HG03457 (cell line): ENCODE measurements around the gene PSMB2.
A peak's percentile ranks its signal among the peaks of the same experiment; 100 is the strongest.

Experiments used
- ATAC-seq: cut with Tn5 transposase; IDR thresholded peaks from one replicate; pipeline ENCODE4 v1.9.1; 2021; ENCODE audit warnings: moderate number of reproducible peaks; ENCODE audit not compliant: unreplicated experiment

Gene PSMB2

DNA sequence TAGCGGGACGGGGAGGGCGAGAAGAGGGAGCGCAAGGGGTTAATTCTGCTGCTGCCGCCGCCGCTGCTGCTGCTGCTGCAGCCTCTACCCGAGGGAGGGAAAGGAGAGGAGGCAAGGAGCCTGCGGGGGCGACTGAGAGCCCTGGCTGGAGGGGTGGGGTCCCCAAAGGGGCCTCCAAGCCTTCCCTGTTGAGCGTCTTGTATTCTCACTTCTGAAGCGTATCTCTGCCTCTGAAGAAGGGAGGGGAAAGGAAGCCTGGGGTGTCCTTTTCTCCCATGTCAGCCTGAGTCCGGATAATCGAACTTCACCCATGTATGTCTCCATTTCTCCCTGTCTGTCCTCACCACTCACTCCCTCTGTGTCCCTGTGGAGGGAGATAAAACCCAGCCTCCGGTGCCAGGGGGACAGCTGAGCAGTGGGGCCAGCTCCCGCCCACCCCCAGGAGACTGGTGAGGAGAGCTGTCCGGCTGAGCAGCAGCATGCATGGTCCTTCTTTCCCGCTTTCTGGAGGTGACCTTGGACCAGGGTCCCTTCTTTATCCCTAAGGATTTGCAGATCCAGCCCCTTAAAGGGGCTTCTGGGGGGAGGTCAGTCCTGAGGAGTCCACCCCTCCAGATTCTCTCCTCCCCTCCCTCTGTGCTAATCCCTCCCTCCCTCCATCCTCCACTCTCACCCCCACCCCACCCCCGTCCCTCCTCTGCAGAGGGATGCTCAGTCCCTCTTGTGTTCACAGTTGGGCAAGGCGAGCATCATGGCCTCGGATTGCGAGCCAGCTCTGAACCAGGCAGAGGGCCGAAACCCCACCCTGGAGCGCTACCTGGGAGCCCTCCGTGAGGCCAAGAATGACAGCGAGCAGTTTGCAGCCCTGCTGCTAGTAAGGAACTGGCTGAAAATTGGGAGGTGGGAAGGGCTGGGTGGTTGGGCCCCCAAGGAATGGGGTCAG lies 82.7 kb downstream of the PSMB2 start:
- ATAC-seq, result no peak

DNA sequence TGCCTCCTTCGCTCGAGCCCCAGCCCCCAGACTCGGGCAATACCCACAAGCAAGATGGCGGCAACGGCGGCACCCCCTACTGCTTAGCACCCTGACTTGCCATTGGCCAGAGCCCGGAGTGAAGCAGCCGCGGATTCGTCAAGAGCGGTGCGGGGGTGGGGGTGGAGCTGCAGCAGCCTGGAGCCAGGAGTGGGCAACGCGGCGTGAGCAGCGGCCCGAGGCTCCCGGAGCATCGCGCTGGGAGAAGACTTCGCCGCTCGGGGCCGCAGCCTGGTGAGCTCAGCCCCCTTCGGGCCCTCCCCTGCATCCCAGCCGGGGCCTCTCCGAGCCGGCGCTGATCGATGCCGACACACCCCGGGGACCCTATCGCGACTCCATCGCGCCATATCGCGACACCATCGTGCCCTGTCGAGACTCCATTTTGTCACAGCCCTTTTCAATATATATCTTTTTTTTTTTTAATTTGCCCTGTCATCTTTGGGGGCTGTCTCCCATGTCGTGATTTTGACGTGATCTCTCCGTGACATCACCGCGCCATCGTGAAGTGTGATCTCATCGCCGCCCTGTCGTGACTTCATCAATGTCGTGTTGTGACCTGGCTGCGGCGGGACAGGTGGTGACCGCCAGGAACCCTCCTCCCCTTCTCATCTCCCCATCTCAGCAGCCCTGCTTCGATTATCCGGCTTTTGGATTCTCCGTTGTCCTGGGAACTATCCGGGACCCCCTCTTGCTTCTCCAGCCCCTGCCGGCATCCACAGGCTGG lies 83.5 kb downstream of the PSMB2 start, which contains the start of gene NCDN:
TSS of gene NCDN (plus strand) at position 189 of the 763 bp plus-strand sequence. CDS start at position 581, 392 bp downstream.
- ATAC-seq, result peak; percentile 65

GRCh38 chr1:35557118-35557610 lies 84.2 kb downstream of the PSMB2 start, which contains the start of gene KIAA0319L:
Gene KIAA0319L, minus strand, starts transcription at chr1:35557403. Its CDS starts 2,912 bp downstream, at chr1:35554491.
- ATAC-seq, result peak; percentile 54

DNA sequence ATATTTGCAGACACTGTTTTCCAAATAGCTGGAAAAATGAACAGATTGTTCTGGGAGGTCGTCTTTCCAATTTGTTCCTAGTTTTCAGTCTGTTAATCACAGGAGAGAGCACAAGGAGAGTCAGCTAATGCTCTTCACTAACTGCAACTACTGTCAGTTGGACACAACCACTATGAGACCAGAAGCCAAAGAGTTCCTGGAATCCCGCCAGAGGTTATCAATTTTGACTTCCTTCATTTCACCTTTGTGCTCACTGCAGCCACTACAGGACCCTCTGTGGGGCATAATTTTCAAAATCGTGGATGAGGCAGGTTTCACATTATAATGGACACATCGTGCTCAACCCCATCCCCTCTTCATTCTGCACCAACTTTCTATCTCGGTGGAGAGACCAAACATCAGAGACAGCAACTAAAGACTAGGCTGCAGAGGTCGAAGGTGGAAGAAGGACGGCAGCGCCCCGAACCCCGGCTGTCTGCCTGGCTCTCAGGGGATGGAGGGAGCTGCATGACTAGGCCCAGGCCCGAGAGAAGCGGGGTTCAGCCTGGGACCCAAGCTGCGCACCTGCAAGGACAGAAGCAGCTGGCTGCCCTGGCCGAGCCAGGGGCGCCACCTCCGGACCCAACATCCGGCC lies 84.7 kb downstream of the PSMB2 start:
- no peak for ATAC-seq

DNA sequence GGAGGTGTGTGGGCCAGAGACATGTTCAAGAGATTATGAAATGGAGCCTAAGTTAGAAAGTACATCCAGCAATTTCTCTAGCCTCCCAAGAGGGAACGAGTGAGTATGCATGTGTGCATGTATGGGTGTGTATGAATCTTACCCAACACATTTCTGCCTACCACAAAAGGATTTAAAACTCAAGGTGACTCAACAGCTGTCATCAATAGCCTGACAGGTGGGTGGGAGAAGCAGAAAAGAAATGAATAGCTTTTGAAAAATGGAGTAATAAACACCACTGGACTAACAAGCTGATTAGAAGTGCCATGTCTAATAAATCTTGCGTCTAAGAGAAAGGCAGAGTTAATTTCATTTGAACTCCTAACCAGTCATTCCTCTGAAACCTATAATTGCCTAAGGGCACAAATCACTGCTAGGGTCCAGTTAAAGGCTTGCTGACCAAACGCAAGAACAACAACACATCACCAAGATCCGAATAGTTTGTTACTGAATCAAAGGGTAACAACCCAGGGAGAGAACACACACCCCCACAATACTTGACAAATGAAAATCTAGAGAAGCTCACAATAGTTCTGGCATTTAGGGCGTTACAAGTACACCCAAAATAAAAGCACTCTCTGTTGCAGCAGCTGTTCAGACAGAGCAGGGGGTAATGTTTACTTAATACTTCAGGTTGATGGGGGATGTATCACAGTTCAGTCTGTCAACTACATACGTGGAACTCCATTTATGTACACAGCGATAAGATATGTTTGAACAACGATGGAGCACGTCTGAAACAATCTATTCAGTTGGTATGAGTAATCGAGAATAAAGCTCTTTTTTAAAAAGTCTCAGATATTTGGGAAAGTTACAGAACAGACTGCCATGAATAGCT lies 85.5 kb downstream of the PSMB2 start:
- no peak for ATAC-seq

GRCh38 chr1:35555212-35555584 lies 86.1 kb downstream of the PSMB2 start:
- no peak for ATAC-seq

GRCh38 chr1:35554266-35555211 lies 86.8 kb downstream of the PSMB2 start:
- ATAC-seq, result no peak

DNA sequence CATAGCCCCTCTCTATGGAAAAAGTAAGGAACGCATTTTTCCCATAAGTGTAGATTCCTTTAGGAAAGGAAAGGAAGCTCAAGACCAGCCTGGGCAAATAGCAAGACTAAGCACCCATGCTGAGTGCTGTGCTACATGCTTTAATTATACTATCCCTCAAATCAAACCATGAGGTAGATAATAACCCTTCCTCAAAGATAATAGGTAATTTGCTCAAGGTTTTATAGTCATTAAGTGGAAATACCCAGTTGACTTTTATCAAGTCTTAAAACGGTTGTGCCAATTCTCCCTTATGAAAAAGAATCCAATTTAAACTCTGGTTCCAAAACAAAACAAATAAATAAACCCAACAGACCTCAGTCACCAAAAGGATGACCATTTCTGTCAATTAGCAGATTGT lies 87.5 kb downstream of the PSMB2 start:
- ATAC-seq, result no peak
